Inflammatory macrophage treated with lipopolysaccharide for 1 hour (primary cell): ENCODE data around the gene GPR25.
A peak's percentile ranks its signal among the peaks of the same experiment; 100 is the strongest.
"Not testable (repeated sequence)": the region's sequence is repeated elsewhere in the genome, so short reads cannot be mapped to it uniquely, and the experiment has no call there.

Experiments
- DNase-seq, 2 donors: peaks; one replicate each; pipeline ENCODE4 v3.0.0-alpha.2; 2020 to 2022

Gene GPR25

GRCh38 chr1:200895801-200896530 is 23.2 kb downstream of the GPR25 start:
- no peak for DNase-seq

GRCh38 chr1:200896531-200897196 is 23.9 kb downstream of the GPR25 start:
- peak in 1 of 2 donors; percentile 38 for DNase-seq

- no peak for DNase-seq
Observed at GRCh38 chr1:200897259-200897658, 24.5 kb downstream of the GPR25 start.

- no peak for DNase-seq
Observed at GRCh38 chr1:200899015-200899386, 26.2 kb downstream of the GPR25 start.

- DNase-seq = no peak
Observed at GRCh38 chr1:200899451-200899915, 26.7 kb downstream of the GPR25 start.

- DNase-seq = no peak
Observed at GRCh38 chr1:200899954-200900867, 27.4 kb downstream of the GPR25 start.

- DNase-seq = no peak
Observed at GRCh38 chr1:200900877-200901276, 28.1 kb downstream of the GPR25 start.

GRCh38 chr1:200901350-200901749 is 28.6 kb downstream of the GPR25 start:
- no peak for DNase-seq

GRCh38 chr1:200901796-200902444 is 29.1 kb downstream of the GPR25 start:
- no peak for DNase-seq

GRCh38 chr1:200903793-200904192 is 31.0 kb downstream of the GPR25 start:
- no peak for DNase-seq

GRCh38 chr1:200904772-200905171 is 32.0 kb downstream of the GPR25 start:
- no peak for DNase-seq

- no peak for DNase-seq
Observed at GRCh38 chr1:200905411-200906052, 32.8 kb downstream of the GPR25 start.

- no peak for DNase-seq
Observed at GRCh38 chr1:200906491-200906890, 33.7 kb downstream of the GPR25 start.

- peak; percentile 55 to 74 for DNase-seq
Observed at GRCh38 chr1:200907611-200908097, 34.9 kb downstream of the GPR25 start.

GRCh38 chr1:200908191-200908868 is 35.5 kb downstream of the GPR25 start:
- DNase-seq = no peak

- no peak for DNase-seq
Observed at GRCh38 chr1:200909071-200909470, 36.3 kb downstream of the GPR25 start.

- DNase-seq = no peak
Observed at GRCh38 chr1:200909757-200910239, 37.0 kb downstream of the GPR25 start.

- DNase-seq = no peak
Observed at GRCh38 chr1:200911361-200911760, 38.6 kb downstream of the GPR25 start.

- not testable (repeated sequence) for DNase-seq
Observed at GRCh38 chr1:200911936-200912335, 39.2 kb downstream of the GPR25 start.

- DNase-seq = no peak
Observed at GRCh38 chr1:200912737-200913407, 40.1 kb downstream of the GPR25 start.

GRCh38 chr1:200916152-200916551 is 43.4 kb downstream of the GPR25 start:
- DNase-seq = no peak
